NCI-H187 (cell line): ENCODE data around the gene CKAP2L.
A peak's percentile ranks its signal among the peaks of the same experiment; 100 is the strongest.
"Not testable (repeated sequence)": the region's sequence is repeated elsewhere in the genome, so short reads cannot be mapped to it uniquely, and the experiment has no call there.

ENCODE experiments used
- DNase-seq, 2 experiments: peaks; one replicate each; lab custom pipeline; 2025; lab: John Stamatoyannopoulos, UW

Gene CKAP2L

GRCh38 chr2:112726487-112727190 lies 37.8 kb downstream of the CKAP2L start:
- peak; percentile 12 to 71 for DNase-seq

DNA sequence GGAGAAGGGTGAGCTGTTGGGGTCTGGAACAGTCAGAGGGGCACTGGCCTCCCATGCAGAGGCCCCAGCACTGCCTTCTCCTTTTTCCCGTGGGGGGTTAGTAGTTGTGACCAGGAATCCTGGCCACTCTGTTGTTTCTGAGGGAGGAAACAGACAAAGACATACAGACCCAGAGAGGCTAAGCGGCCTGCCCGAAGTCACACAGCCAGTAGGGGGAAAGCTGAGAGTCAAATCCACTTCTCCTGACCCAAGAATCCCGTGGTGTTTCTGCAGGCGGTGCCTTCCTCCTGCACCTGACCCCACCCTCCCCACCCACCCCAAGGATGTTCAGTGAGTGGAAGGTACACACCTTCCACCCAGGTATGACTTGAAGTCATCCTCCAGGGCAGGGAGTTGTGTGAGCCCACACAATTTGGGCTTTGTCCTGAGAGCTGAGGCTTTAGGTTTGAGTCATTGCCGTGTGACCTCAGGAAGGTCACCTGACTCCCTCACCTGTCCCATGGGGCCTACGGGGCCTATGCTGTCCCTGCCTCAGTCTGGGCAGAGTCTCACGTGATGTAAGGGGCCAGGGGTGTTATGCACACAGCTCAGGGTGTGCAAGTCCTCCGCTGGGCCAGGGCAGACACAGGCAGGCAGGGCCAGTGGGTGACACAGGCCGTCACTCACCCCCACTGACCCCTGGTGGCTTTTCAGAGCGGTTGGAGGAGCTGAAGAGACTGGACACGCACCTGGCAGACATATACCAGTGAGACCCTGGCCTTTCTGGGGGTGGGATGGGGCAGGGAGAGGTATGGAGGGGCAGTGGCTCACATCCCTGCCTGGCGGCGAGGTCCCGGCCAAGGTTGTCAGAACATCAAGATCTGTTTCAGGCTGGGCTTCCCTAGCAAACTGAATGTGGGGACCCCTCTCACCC lies 38.6 kb downstream of the CKAP2L start:
- no peak for DNase-seq

DNA sequence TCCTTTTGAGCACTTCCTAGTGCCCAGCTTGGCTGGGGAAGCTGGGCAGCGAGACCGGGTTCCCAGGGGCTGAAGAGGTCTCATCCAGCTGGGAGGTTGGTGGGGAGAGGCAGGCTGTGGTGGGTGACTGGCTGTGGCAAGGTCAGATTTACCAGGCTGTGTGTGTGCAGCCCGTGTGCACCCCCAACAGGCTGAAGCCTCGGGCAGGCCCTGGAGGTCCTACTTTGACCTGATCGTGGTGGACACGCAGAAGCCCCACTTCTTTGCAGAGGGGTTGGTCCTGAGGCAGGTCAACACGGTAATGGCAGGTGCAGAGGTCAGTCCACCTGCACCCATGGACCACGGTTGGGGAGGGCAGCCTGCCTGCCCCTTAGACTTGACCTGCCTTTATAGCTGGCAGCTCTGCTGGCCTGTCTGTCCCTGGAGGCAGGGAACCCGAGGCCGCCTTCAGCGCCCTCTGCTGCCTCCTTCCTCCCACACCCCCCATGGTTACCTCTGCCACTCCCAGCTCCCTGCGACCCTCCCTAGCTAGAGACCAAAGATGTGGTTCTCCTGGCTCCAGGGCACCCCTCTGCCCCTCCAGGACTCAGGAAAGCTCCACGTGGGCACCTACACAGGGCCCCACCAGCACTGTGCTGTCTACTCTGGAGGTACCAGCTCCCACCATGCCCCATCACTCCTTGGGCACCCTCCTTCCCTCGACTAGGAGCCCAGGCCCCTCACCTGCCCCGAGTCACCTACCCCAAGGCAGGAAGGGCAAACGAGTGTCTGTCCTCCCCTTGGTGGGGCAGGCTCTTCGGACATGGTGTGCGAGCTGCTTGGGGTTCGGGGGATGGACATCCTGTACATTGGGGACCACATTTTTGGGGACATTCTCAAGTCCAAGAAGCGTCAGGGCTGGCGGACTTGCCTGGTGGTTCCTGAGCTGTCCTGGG lies 39.6 kb downstream of the CKAP2L start:
- DNase-seq = no peak

DNA sequence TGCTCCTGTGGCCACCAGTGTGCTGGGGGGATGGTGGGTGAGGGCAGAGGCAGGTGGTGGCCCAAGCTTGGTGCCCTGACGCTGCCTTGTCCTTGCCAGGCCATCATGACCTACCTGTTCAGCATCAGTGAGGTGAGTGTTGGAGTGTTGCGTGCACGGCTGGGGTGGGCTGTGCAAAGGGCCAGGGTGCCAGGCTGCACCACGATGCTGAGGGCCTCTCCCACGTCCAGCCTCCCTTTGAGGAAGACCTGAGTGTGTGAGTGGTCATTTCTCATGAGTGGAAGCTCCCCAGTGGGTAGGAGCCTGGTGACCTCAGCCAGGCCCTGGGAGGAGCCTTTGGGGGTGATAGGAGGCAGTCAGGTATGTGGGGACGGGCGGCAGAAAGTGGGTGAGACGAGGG lies 40.4 kb downstream of the CKAP2L start:
- DNase-seq = no peak

GRCh38 chr2:112723547-112723940 lies 40.9 kb downstream of the CKAP2L start:
- no peak for DNase-seq

DNA sequence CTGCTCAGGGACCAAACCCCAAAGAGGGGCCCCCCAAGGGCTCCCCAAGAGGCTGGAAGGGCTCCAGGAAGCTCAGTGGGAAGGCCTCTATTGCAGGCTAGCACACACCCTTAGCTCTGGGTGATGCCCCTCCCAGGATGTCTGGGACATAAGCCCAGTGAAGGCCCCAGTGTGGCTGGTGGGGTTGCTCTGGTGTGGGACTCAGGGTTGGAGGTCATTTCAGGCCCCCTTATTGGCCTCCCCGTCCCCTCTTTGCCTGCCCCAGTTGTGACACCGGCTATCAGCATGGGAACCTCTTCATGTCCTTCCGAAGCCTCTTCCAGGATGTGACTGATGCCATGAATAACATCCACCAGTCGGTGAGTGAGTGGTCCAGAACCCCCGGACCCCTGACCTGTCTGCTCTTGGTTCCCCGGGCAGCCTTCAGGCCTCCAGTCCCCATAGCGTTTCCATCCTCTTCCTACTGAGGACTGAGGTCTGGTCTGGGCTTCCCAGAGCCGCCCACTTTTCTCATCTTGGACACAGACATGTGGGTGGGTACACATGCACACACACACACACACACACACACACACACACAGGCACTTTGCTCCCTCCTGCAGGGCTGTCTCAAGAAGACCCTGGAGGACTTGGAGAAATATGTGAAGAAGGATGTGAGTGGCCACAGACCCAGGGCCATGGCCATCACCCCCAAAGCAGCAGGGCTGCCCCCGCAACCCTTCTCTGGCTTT lies 41.4 kb downstream of the CKAP2L start:
- no peak for DNase-seq

GRCh38 chr2:112721819-112722522 lies 42.4 kb downstream of the CKAP2L start:
- DNase-seq = no peak

GRCh38 chr2:112720785-112721184 lies 43.6 kb downstream of the CKAP2L start, which contains the start of gene NT5DC4:
TSS of gene NT5DC4 (plus strand) at chr2:112721020. CDS start at chr2:112721080, 60 bp downstream.
- no peak for DNase-seq

DNA sequence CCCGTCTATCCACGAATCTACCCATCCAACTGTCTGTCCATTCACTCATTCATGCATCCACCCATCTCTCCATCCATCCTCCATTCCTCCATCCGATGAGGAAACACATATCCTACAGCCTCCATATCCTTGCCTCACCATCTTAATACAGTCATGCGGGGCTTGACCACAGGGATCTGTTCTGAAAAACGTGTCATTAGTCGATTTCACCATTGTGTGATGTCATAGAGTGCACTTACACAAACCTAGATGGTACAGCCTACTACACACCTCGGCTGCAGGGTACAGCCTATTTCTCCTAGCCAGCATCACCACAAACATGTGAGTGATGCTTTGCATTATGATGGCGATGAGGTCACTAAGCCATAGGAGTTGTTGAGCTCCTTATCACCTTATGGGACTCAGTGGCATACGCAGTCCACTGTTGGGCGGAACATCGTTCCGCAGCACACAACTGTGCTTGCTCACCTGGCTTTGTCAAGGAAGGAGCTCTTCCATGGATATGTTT lies 45.5 kb downstream of the CKAP2L start:
- no peak for DNase-seq

GRCh38 chr2:112716826-112717352 lies 47.5 kb downstream of the CKAP2L start:
- not testable (repeated sequence) for DNase-seq

GRCh38 chr2:112716094-112716493 lies 48.3 kb downstream of the CKAP2L start:
- DNase-seq = not testable (repeated sequence)

- no peak for DNase-seq
These were observed 49.4 kb downstream of the CKAP2L start for GRCh38 chr2:112714836-112715631.

DNA sequence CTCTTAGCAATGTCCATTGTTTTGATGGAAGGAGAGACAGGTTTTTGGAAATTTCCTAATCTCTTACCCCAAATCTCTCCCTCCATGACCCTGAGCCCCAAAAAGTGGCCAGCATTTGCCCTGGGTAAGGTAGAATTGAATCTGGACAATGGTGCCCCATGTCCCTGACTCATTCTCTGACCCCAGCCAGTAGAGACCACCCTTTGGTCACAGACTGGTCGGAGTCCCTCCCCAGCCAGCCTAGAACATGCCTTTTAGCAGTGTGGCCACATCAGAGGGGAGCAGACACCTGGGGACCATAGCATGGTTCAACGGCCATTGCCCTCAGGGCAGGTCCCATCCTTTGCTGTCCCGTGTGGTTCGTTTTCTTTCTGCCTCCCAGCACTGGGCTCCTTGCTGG lies 50.1 kb downstream of the CKAP2L start:
- no peak for DNase-seq

DNA sequence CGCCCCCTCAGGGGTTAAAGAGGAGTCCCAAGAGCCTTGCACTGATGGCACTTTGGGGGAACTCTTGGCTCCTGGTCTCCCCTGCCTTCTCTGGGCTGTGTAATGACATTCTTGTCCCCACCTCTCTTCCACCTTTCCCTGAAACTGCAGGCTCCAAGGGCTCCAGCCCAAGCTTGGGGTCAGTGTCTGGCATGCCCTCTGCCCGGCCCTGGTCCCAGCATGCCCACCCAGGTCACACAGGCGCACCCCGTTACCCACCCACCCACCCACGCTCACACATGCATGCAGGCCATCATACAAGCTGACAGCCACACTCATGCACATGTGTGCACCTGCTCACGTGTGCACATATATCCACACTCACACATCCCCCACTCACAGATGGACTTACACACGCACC lies 50.5 kb downstream of the CKAP2L start:
- DNase-seq = no peak

DNA sequence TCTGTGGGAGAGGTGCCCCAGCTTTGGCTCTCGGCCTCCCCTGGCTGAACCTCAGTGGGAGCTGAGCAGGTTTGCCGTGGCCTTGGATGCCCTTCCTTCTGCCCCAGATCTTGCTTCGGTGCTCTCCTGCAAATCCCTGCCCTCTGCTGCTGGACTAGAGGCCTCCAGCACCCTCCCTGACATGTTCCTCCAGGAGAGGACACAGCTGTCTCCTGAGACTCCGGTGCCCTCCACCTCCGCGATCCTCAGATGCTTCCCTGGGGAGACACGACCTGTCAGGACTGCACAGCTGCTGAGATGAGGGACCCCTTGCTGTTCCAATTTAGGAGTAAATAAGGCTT lies 50.9 kb downstream of the CKAP2L start:
- DNase-seq = no peak

DNA sequence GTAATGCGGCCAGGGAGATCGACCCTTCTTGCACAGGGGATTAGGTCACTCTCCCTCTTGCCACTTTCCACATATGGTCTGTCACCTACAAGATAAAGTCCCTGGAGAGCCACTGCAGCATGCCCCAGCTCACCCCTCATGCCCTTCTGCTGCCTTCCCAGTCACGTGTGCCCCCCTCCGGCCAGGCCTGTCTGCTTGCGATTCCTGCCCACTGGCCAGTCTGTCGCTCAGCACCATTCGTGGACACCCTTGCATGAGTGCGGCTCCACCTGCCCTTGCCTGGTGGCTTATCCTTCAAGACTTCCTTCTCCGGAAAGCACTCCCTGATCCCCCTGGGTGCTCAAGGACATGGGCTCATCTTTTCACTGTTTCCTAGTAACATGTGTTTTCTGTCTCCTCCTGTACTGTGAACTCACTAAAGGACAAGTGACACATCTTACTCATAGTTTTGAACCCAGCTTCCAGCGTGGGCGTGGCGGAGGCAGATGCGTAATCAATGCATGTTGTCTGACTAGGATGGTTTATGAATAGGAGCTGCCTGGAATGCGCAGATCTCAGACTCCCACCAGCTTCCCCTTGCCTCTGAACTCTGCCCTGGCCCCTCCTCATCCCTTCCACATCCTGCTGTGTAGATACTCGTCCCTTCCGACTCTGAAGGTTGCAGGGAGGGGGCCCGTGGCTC lies 51.4 kb downstream of the CKAP2L start:
- DNase-seq = no peak

GRCh38 chr2:112712465-112712864 lies 51.9 kb downstream of the CKAP2L start:
- DNase-seq = no peak

DNA sequence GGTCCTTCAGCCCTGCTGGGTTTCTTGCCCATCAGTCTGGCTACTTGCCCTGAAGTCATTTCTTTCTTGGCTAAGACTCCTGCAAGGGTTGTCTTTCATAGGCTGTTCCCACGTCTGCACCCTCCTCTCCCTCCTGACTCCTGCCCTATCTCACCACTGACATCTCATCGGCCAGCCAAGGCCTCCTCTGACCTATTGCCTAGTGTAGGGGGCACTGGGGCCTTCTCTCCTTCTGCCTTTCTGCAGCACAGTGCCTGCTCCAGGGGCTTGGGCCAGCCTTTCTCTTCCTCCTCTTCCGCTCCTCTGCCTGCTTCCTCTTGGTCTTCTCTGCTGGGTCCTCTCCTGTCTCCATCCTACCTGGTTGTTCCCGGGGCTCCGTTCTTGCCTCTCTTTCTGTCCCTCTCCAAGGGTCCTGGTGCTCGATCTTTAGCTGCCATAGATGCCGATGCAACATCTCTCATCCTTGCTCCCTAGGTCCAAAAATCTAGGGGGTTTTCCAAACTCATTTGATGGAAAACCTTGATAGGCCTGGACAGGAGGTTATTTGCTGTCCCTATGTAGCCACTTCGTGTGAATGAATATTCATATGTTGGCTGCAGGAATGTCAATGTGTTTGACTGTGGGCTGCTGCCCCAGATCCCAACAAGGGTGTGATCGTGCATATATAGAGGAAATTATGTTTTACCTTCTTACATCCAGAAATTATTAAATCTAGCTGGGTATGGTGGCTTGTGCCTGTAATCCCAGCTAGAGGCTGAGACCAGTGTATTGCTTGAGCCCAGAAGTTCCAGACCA lies 53.3 kb downstream of the CKAP2L start:
- no peak for DNase-seq
